Subcutaneous abdominal adipose tissue (tissue), 5 donors: Measurements from ENCODE around the gene MMP23B.
"Not testable (repeated sequence)": the region's sequence is repeated elsewhere in the genome, so short reads cannot be mapped to it uniquely, and the experiment has no call there.

Source experiments
- H3K27ac ChIP-seq: one replicate; pipeline ENCODE4 v1.7.0; 2013; ENCODE audit warnings: low read depth, mild to moderate bottlenecking, inconsistent platforms, low read length, moderate library complexity
- H3K27me3 ChIP-seq, 5 donors: one replicate each; pipeline ENCODE4 v1.7.0; 2013; ENCODE audit warnings: low read length in 5 of 5, inconsistent platforms in 1 of 5; ENCODE audit not compliant: control insufficient read depth in 5 of 5, insufficient read depth in 4 of 5
- H3K36me3 ChIP-seq, 5 donors: one replicate each; pipeline ENCODE4 v1.7.0; 2013; ENCODE audit warnings: low read length in 5 of 5; ENCODE audit not compliant: control insufficient read depth in 5 of 5, insufficient read depth in 5 of 5
- H3K4me1 ChIP-seq, 5 donors: one replicate each; pipeline ENCODE4 v1.7.0; 2013; ENCODE audit warnings: low read length in 5 of 5, mild to moderate bottlenecking in 3 of 5, moderate library complexity in 1 of 5; ENCODE audit not compliant: control insufficient read depth in 5 of 5, insufficient read depth in 5 of 5
- H3K4me3 ChIP-seq, 5 donors: one replicate each; pipeline ENCODE4 v1.7.0; 2013; ENCODE audit warnings: low read length in 5 of 5, low read depth in 1 of 5
- H3K9ac ChIP-seq, 5 donors: one replicate each; pipeline ENCODE4 v1.7.0; 2013; ENCODE audit warnings: low read length in 5 of 5, mild to moderate bottlenecking in 4 of 5, moderate library complexity in 3 of 5
- H3K9me3 ChIP-seq, 5 donors: one replicate each; pipeline ENCODE4 v1.7.0; 2013; ENCODE audit warnings: low read length in 5 of 5; ENCODE audit not compliant: control insufficient read depth in 5 of 5
- donor health status: healthy.
- donor health status: healthy.
- donor health status: healthy.
- donor health status: healthy.
- donor health status: healthy.

The MMP23B gene

DNA sequence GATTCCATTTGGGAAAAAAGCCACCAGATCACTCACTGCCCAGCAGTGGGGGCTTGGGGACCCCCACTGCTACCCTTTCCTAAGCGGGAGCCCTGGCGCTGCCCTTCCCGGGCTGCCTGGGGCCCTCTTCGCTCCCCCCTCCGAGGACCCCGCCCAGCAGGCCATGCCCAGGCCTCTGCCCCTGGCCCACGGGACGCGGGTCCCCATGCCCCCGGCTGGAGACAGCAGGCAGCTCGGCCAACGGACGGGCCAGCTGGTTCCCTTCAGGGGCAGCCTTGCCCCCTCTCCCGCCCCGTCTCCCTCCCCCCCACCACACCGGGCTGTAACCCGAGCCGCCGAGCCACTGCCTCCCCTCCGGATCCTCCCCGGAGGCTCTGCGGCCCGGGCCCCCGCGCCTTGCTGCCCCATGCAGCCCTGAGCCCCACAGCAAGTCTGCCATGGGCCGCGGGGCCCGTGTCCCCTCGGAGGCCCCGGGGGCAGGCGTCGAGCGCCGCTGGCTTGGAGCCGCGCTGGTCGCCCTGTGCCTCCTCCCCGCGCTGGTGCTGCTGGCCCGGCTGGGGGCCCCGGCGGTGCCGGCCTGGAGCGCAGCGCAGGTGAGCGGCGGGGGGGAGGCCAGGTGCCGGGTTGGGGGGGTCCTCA, at the start of gene MMP23B:
TSS of gene MMP23B (plus strand) at position 392 of the 639 bp plus-strand sequence. CDS start at position 438, 46 bp downstream.
- H3K9me3 ChIP-seq, result no peaks in the 10 kb centered on the region
- H3K27ac ChIP-seq, result no peak within 1 kb of the TSS
- peak within 1 kb of the TSS in 1 of 5 donors; percentile 22 for H3K4me3 ChIP-seq
- H3K9ac ChIP-seq, result no peak within 1 kb of the TSS
- H3K4me1 ChIP-seq, result peaks cover 0 to 11% (median 5%) of the 10 kb centered on the region in 5 donors
- H3K27me3 ChIP-seq, result peaks cover 0 to 15% (median 3%) of the 10 kb centered on the region in 5 donors
- H3K36me3 ChIP-seq, result peaks cover 0 to 25% (median 20%) of the 10 kb centered on the region in 5 donors

GRCh38 chr1:1582585-1583346, 49.2 kb upstream of the MMP23B start:
- no peak overlapping the region for H3K27ac ChIP-seq

DNA sequence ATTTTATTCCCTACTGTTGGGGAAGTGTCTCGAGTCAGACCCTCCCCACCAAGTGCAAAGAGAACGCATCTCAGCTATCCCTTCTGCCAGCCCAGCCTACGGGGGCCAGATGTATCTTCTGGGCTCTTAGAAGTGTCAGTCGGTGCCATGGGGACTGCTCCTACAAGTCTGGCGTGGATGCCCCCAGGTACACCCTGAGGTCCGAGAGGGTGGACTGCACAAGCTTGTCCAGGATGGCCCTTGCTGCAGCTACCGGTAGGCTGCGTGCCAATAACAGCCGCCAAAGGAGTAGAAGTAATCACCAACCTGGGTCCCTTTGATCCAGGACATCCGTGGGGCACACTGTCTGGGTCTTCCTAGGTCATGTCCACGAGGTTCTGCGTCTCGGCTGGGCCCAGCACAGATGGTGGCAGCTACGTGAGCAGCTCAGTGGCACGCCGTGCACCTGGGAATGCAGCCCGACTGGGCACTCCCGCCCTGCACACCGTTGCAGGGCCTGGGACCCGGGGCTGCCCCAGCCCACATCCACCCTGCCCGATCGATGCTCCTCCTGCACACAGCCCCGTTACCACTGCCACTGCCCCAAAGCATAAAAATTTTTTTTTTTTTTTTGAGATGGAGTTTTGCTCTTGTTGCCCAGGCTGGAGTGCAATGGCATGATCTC, 48.5 kb upstream of the MMP23B start:
- no peaks in the 10 kb centered on the region for H3K36me3 ChIP-seq

More at GRCh38 chr1:1582585-1583346, 49.2 kb upstream of the MMP23B start:
- Histone ChIP-seq H3K9me3 (no peaks in the 10 kb centered on the region), H3K4me3 (no peak overlapping the region), H3K36me3 (no peaks in the 10 kb centered on the region), H3K27me3 (peaks cover 0 to 17% (median 9%) of the 10 kb centered on the region in 5 donors), H3K4me1 (no peaks in the 10 kb centered on the region), H3K9ac (no peak overlapping the region)

GRCh38 chr1:1591452-1591851, 40.5 kb upstream of the MMP23B start:
- H3K36me3 ChIP-seq, result no peaks in the 10 kb centered on the region
- H3K4me1 ChIP-seq, result no peaks in the 10 kb centered on the region
- H3K27me3 ChIP-seq, result peaks cover 3 to 11% (median 3%) of the 10 kb centered on the region in 5 donors
- H3K4me3 ChIP-seq, result no peak overlapping the region
- H3K9me3 ChIP-seq, result no peaks in the 10 kb centered on the region
- H3K27ac ChIP-seq, result no peak overlapping the region
- no peak overlapping the region for H3K9ac ChIP-seq

More for the DNA sequence above, 48.5 kb upstream of the MMP23B start:
- no peak overlapping the region for H3K27ac ChIP-seq
- no peaks in the 10 kb centered on the region for H3K9me3 ChIP-seq
- no peak overlapping the region for H3K9ac ChIP-seq
- peaks cover 0 to 19% (median 9%) of the 10 kb centered on the region in 5 donors for H3K27me3 ChIP-seq
- H3K4me1 ChIP-seq, result no peaks in the 10 kb centered on the region
- no peak overlapping the region for H3K4me3 ChIP-seq

DNA sequence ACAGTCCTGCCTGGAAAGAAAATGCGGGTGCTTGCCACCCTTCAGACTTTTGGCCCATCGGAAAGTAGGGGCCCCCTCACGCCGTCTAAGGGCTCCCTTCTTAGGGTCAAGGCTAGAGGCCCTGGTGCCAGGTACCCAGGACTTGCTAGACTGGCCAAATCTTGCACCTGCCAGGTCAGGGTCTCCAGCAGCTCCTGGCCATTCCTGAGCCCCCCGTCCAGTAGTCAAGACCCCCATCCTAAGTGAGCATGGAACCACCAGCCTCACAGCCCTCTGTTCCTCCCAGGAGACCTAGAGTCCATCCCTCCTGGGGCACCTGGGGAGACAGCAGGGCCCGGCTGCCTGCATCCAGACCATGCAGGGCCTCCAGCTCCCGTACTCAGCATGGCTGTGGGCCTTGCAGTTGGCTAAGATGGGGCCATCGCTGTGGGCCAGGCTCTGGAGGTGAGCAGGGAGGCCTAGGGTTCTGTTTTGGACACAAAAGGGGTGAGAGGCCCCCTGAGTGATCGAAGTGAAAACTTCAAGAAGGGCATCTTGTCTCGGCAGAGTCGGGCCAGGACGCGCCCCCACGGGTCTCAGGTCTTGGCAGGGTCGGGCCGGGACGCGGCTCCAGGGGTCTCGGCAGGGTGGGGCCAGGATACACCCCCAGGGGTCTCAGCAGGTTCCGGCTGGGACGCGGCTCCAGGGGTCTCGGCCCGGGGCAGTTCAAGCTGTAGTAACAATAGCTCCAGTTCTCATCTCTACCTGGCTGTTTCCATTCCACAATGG, 38.0 kb upstream of the MMP23B start:
- no peak overlapping the region for H3K9ac ChIP-seq
- H3K36me3 ChIP-seq, result no peaks in the 10 kb centered on the region
- peaks cover 17 to 30% (median 22%) of the 10 kb centered on the region in 5 donors for H3K27me3 ChIP-seq
- peaks cover 0 to 10% (median 4%) of the 10 kb centered on the region in 5 donors for H3K4me1 ChIP-seq
- H3K9me3 ChIP-seq, result no peaks in the 10 kb centered on the region
- H3K27ac ChIP-seq, result no peak overlapping the region
- no peak overlapping the region for H3K4me3 ChIP-seq

DNA sequence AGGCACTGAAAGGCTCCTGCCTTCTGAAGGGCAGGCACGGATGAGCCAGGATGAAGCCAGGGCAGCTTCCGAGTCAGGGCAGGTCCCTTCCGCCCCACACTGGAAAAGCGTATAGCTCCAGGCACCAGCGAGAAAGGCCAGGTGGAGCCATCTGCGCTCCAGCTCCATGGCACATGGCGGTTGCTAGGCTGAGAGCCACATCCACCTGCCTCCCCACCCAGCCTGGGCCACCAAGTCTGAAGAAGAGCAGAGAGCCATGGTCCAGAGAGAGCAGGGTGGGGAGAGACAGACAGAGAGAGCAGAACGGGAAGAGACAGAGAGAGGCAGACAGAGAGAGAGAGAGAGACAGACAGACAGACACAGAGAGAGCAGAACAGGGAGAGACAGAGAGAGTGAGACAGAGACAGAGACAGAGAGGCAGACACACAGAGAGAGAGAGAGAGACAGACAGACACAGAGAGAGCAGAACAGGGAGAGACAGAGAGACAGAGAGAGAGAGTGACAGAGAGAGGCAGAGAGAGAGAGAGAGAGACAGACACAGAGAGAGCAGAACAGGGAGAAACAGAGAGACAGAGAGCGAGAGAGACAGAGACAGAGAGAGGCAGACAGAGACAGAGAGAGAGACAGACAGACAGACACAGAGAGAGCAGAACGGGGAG, 37.2 kb upstream of the MMP23B start:
- Histone ChIP-seq H3K4me3 (no peak overlapping the region), H3K27me3 (peaks cover 20 to 33% (median 26%) of the 10 kb centered on the region in 5 donors), H3K9ac (no peak overlapping the region), H3K4me1 (peaks cover 0 to 16% (median 10%) of the 10 kb centered on the region in 5 donors), H3K9me3 (no peaks in the 10 kb centered on the region), H3K36me3 (no peaks in the 10 kb centered on the region), H3K27ac (no peak overlapping the region)

- H3K9me3 ChIP-seq, H3K36me3 ChIP-seq, H3K9ac ChIP-seq, H3K4me3 ChIP-seq, H3K27ac ChIP-seq: not testable (repeated sequence)
- H3K27me3 ChIP-seq, result peaks cover 21 to 31% (median 28%) of the 10 kb centered on the region in 5 donors
- H3K4me1 ChIP-seq, result peaks cover 0 to 18% (median 12%) of the 10 kb centered on the region in 5 donors
Observed at GRCh38 chr1:1595341-1595740, 36.6 kb upstream of the MMP23B start.

DNA sequence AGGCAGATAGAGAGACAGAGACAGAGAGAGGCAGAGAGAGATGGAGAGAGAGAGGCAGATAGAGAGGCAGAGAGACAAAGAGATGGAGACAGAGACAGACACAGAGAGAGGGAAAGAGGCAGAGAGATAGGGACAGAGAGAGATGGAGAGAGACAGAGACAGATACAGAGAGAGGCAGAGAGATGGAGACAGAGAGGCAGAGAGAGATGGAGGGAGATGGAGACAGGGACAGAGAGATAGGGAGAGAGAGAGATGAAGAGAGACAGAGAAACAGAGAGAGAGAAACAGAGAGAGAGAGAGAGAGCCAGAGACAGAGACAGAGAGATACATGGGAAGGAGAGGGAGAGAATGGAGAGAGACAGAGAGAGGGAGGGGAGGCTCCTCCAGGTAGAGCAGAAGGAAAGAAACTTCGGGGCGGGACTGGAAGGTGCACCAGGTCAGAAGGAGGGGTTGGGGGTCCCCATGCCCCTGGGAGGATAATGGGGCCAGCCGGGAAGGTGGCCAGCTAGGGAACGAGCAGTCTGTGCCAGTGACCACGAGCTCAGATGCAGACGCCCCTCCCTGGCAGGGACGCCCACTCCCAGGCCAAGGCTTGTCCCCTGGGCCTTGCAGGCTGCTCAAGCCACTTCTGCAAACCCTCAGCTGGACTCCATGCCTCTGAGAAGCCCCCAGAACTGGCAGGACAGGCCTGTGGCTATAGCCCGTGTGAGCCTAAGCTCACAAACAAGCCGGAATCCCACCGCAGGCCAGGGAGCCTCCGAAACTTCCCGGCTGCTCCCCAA, 35.3 kb upstream of the MMP23B start:
- Histone ChIP-seq H3K36me3 (no peaks in the 10 kb centered on the region), H3K27me3 (peaks cover 34 to 43% (median 37%) of the 10 kb centered on the region in 5 donors), H3K9me3 (no peaks in the 10 kb centered on the region), H3K9ac (no peak overlapping the region), H3K27ac (no peak overlapping the region), H3K4me3 (no peak overlapping the region), H3K4me1 (peaks cover 0 to 24% (median 14%) of the 10 kb centered on the region in 5 donors)
